Hepatocyte (in vitro differentiated cells): ENCODE data around the gene CCDC9B. TPM values are rescaled to one million over a fixed set of nuclear protein-coding genes. Genes with fewer than 3 reads are reported as not detected.
A peak's percentile ranks its signal among the peaks of the same experiment; 100 is the strongest.

Source experiments
- DNase-seq: peaks from one replicate; pipeline ENCODE4 v3.0.0-alpha.2; 2016; ENCODE audit warnings: low spot score
- H2AFZ ChIP-seq: fragments of 200-600 bp; sonication (generic); 2 replicates; pipeline ENCODE4 v1.6.0; 2016; ENCODE audit warnings: antibody characterized with exemption, mild to moderate bottlenecking
- H3K27ac ChIP-seq: fragments of 200-600 bp; sonication (generic); 2 replicates; pipeline ENCODE4 v1.5.1; 2016; ENCODE audit warnings: mild to moderate bottlenecking
- H3K27me3 ChIP-seq: fragments of 200-600 bp; sonication (generic); 2 replicates; pipeline ENCODE4 v1.6.1; 2016
- H3K36me3 ChIP-seq: fragments of 200-600 bp; sonication (generic); replicated peaks from 2 replicates; pipeline ENCODE4 v1.5.1; 2016; ENCODE audit warnings: low read depth; ENCODE audit not compliant: insufficient read depth
- H3K4me1 ChIP-seq: fragments of 200-600 bp; sonication (generic); 2 replicates; pipeline ENCODE4 v1.5.1; 2016; ENCODE audit warnings: mild to moderate bottlenecking, moderate library complexity; ENCODE audit not compliant: insufficient read depth
- H3K4me2 ChIP-seq: fragments of 200-600 bp; sonication (generic); 2 replicates; pipeline ENCODE4 v1.6.0; 2016
- H3K4me3 ChIP-seq: fragments of 200-600 bp; sonication (generic); 2 replicates; pipeline ENCODE4 v1.5.1; 2016; ENCODE audit warnings: mild to moderate bottlenecking
- H3K79me2 ChIP-seq: fragments of 200-600 bp; sonication (generic); 2 replicates; pipeline ENCODE4 v1.6.0; 2017; ENCODE audit warnings: mild to moderate bottlenecking
- H3K9me2 ChIP-seq: fragments of 200-600 bp; sonication (generic); replicated peaks from 2 replicates; pipeline ENCODE4 v1.6.0; 2017; ENCODE audit warnings: mild to moderate bottlenecking; ENCODE audit not compliant: insufficient read depth
- H3K9me3 ChIP-seq: fragments of 200-600 bp; sonication (generic); 2 replicates; pipeline ENCODE4 v1.5.1; 2016; ENCODE audit warnings: low read depth, mild to moderate bottlenecking
- H4K20me1 ChIP-seq: fragments of 200-600 bp; sonication (generic); 2 replicates; pipeline ENCODE4 v1.6.0; 2016; ENCODE audit warnings: mild to moderate bottlenecking; ENCODE audit not compliant: insufficient read depth, poor library complexity, severe bottlenecking
- EZH2 ChIP-seq: fragments of 200-600 bp; sonication (generic); IDR thresholded peaks from 2 replicates; pipeline ENCODE4 v1.6.1; 2016; ENCODE audit warnings: antibody characterized with exemption, mild to moderate bottlenecking, borderline replicate concordance
- EZH2phosphoT487 ChIP-seq: fragments of 200-600 bp; sonication (generic); IDR thresholded peaks from one replicate; pipeline ENCODE4 v1.6.1; 2018; ENCODE audit warnings: antibody characterized with exemption, mild to moderate bottlenecking, low read depth, moderate library complexity; ENCODE audit not compliant: unreplicated experiment, severe bottlenecking
- WGBS: methylation state at CpG from one replicate; pipeline ENCODE4 v1.1.6; 2016; ENCODE audit warnings: low lambda C conversion rate; ENCODE audit errors: missing lambda C conversion rate; 5-methylcytosine and 5-hydroxymethylcytosine counted together
- polyA plus RNA-seq: library from polyadenylated mRNA; unstranded; fragments of >200 nt; fragmentation: Nextera tagmentation; extraction: Ambion mirVana; gene quantifications from 2 replicates; pipeline ENCODE4 v1.2.1, GENCODE V29; 2016
- total RNA-seq: library from RNA; depleted of rRNA; stranded (reverse); fragments of >200 nt; gene quantifications from 2 replicates; pipeline ENCODE4 v1.2.3, GENCODE V29; 2014
- TF ChIP-seq, protein P1 (sequence below): fragments of 200-600 bp; sonication (generic); IDR thresholded peaks from 2 replicates; pipeline ENCODE4 v1.5.1; 2016; ENCODE audit warnings: antibody characterized with exemption, mild to moderate bottlenecking; ENCODE audit not compliant: poor library complexity

Gene CCDC9B
- total and polyA plus RNA-seq, 2 experiments from 2014 or later: 4.0 to 7.6 TPM

DNA sequence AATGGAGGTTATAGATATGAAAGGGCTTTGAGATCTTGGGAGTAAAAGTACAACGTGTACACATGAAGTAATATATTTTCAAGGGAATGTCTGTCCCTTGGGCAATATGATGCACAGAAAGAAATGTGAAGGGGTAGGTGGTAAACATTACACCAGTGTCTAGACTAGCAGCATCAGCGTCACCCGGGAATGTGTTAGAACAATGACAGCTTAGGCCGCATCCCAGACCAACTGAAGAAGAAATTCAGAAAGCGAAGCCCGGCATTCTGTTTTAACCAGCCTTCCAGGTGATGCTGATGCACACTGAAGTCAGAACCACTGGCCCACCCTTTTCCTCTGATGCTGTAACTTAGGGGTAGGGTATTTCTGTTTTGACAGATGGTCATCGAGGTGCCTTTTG is 10.9 kb downstream of the CCDC9B start:
- no peaks in the 10 kb centered on the region for H3K9me3 ChIP-seq
- peaks cover 36% of the 10 kb centered on the region for H3K4me1 ChIP-seq
- TF ChIP-seq EZH2: no peak
- no peak for TF ChIP-seq EZH2phosphoT487
- TF ChIP-seq, protein P1, sequence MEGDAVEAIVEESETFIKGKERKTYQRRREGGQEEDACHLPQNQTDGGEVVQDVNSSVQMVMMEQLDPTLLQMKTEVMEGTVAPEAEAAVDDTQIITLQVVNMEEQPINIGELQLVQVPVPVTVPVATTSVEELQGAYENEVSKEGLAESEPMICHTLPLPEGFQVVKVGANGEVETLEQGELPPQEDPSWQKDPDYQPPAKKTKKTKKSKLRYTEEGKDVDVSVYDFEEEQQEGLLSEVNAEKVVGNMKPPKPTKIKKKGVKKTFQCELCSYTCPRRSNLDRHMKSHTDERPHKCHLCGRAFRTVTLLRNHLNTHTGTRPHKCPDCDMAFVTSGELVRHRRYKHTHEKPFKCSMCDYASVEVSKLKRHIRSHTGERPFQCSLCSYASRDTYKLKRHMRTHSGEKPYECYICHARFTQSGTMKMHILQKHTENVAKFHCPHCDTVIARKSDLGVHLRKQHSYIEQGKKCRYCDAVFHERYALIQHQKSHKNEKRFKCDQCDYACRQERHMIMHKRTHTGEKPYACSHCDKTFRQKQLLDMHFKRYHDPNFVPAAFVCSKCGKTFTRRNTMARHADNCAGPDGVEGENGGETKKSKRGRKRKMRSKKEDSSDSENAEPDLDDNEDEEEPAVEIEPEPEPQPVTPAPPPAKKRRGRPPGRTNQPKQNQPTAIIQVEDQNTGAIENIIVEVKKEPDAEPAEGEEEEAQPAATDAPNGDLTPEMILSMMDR: no peak
- H2AFZ ChIP-seq: no peak overlapping the region
- no peaks in the 10 kb centered on the region for H3K27me3 ChIP-seq
- no peaks in the 10 kb centered on the region for H4K20me1 ChIP-seq
- H3K36me3 ChIP-seq: no peaks in the 10 kb centered on the region
- no peak overlapping the region for H3K4me3 ChIP-seq
- peaks cover 15% of the 10 kb centered on the region for H3K79me2 ChIP-seq
- peak overlapping the region; percentile 76 for H3K27ac ChIP-seq
- no peaks in the 10 kb centered on the region for H3K9me2 ChIP-seq
- WGBS: 89% methylated on average over 7 of the region's 7 CpGs
- DNase-seq: no peak
- no peak overlapping the region for H3K4me2 ChIP-seq

DNA sequence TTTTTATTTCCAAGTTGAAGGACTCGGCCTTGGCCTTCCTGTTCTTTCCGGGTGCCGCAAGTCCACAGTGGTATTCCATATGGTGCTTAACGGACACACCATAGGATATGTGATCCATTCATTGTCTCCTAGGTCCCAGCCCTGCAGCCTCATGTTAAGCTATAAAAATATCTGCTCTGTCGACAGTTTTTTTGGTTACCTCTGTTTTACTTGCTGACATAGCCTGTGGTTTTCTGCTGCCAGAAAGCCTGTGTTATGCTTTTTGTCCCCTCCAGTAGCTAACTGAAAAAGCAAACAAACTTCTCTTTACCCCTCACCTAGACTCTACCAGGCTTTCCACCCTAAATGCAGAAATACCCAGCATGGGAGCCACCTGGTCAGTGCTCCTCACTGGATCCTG is 12.0 kb downstream of the CCDC9B start:
- DNase-seq: no peak
- TF ChIP-seq, protein P1: no peak
- TF ChIP-seq EZH2: no peak
- no peak for TF ChIP-seq EZH2phosphoT487
- peaks cover 30% of the 10 kb centered on the region for H3K4me1 ChIP-seq
- WGBS: 70% methylated on average over 5 of the region's 5 CpGs
- no peaks in the 10 kb centered on the region for H3K36me3 ChIP-seq
- peaks cover 19% of the 10 kb centered on the region for H3K79me2 ChIP-seq
- no peak overlapping the region for H3K4me3 ChIP-seq
- no peaks in the 10 kb centered on the region for H3K9me2 ChIP-seq
- H3K27ac ChIP-seq: peak overlapping the region; percentile 28
- H3K27me3 ChIP-seq: no peaks in the 10 kb centered on the region
- H3K9me3 ChIP-seq: no peaks in the 10 kb centered on the region
- H4K20me1 ChIP-seq: no peaks in the 10 kb centered on the region
- no peak overlapping the region for H2AFZ ChIP-seq
- H3K4me2 ChIP-seq: peak overlapping the region; percentile 52

DNA sequence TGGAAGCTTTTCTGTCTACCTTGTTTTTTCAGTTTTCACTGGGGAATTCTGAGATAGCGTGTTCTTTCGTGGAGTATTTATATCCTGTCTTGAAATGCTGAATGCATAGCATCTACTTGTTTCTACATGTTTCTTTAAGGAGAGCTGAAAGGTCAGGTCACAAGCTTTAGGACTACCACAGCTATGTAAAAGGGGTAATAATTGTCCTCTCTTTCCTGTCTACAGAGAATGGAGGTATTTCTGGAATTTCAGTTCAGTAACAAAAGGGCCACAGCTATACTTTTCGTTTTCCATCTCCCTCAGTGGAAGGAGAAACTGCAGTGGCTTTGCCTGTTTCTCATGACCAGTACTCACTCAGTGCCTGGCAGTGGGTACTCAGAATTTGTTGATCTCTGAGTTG is 12.6 kb downstream of the CCDC9B start:
- TF ChIP-seq EZH2phosphoT487 (no peak), EZH2 (no peak)
- TF ChIP-seq, protein P1: no peak
- Histone ChIP-seq H3K27ac (peak overlapping the region; percentile 28), H2AFZ (no peak overlapping the region), H3K36me3 (no peaks in the 10 kb centered on the region), H3K9me3 (no peaks in the 10 kb centered on the region), H3K4me3 (no peak overlapping the region), H3K4me2 (peak overlapping the region; percentile 52), H3K79me2 (peaks cover 19% of the 10 kb centered on the region), H3K9me2 (no peaks in the 10 kb centered on the region), H3K4me1 (peaks cover 27% of the 10 kb centered on the region), H3K27me3 (no peaks in the 10 kb centered on the region), H4K20me1 (no peaks in the 10 kb centered on the region)
- WGBS: 59% methylated on average over 3 of the region's 3 CpGs
- no peak for DNase-seq

DNA sequence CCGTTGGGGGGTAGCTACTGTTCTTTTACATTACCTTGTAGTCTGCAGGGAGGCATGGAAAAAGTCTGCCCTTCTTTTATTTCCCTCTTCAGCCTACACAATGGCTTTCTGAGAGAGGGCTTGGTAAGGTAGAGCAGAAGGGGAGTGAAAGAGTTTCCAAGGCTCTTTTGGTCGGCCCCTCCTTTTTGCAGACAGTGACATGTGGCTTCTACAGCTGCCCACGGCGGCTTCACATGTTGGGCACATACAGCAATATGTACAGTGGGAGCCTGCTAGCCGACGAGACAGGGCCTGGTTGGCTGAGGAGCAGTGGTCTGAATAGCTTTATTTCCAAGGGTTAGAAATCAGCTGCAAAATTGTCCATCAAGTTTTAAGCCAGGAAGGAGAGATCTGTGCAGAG is 13.3 kb downstream of the CCDC9B start:
- no peaks in the 10 kb centered on the region for H3K27me3 ChIP-seq
- H2AFZ ChIP-seq: no peak overlapping the region
- H3K4me1 ChIP-seq: peaks cover 31% of the 10 kb centered on the region
- TF ChIP-seq EZH2phosphoT487: no peak
- TF ChIP-seq, protein P1: no peak
- no peak for TF ChIP-seq EZH2
- H3K4me2 ChIP-seq: peak overlapping the region; percentile 52
- no peaks in the 10 kb centered on the region for H3K9me2 ChIP-seq
- peaks cover 19% of the 10 kb centered on the region for H3K79me2 ChIP-seq
- WGBS: 66% methylated on average over 6 of the region's 6 CpGs
- DNase-seq: no peak
- H3K27ac ChIP-seq: peak overlapping the region; percentile 28
- no peaks in the 10 kb centered on the region for H4K20me1 ChIP-seq
- no peak overlapping the region for H3K4me3 ChIP-seq
- H3K9me3 ChIP-seq: no peaks in the 10 kb centered on the region
- no peaks in the 10 kb centered on the region for H3K36me3 ChIP-seq
